Measurements from ENCODE around the gene SLC36A4. TPM values are rescaled to one million over a fixed set of nuclear protein-coding genes. Genes with fewer than 3 reads are reported as not detected.

SLC36A4 gene
- total RNA-seq, 2 donors from 2014 or later, result 10.9 to 17.8 TPM

DNA sequence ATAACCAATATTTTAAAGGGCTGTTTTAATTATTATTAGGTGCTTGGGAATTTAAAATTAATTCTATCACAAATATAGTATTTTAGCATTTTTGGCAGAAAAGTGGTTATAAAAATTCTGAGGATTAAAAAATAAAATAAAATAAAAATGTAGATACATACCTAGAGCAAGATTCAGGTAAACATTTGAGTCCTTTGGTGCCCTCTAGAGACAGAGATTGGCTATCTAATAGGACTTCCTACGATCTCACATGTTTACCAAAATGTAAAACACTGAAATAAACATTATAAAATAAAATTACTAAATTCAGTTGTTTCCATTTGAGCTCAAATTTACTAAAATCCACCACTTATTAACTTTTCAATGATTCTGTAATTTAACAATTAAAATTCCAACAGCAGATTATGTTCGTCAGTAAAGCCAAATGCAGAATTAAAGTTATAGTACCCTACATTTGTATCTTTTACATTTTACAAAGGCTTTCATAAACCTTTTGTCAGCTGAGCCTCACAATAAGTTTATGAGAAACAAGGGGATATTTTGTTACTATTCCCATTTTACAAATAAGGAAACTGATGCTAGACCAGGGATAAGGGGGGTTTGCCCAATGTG is 27.7 kb downstream of the SLC36A4 start:
- intact Hi-C loops (cut with DNase I), result no loop called here
- WGBS, 2 donors, result 37 to 40% methylated on average over 2 of the region's 2 CpGs
- Histone ChIP-seq H3K27me3 (no peaks in the 10 kb centered on the region), H3K36me3 (replicated peaks in 1 of 2; ENCODE audit: insufficient read depth in 1 of 2, low read depth in 2 of 2) (no peaks in the 10 kb centered on the region), H3K9me3 (no peaks in the 10 kb centered on the region), H3K4me1 (no peaks in the 10 kb centered on the region), H3K27ac (no peak overlapping the region), H3K4me3 (no peak overlapping the region)
- DNase-seq, result no peak
- TF ChIP-seq, protein P1, sequence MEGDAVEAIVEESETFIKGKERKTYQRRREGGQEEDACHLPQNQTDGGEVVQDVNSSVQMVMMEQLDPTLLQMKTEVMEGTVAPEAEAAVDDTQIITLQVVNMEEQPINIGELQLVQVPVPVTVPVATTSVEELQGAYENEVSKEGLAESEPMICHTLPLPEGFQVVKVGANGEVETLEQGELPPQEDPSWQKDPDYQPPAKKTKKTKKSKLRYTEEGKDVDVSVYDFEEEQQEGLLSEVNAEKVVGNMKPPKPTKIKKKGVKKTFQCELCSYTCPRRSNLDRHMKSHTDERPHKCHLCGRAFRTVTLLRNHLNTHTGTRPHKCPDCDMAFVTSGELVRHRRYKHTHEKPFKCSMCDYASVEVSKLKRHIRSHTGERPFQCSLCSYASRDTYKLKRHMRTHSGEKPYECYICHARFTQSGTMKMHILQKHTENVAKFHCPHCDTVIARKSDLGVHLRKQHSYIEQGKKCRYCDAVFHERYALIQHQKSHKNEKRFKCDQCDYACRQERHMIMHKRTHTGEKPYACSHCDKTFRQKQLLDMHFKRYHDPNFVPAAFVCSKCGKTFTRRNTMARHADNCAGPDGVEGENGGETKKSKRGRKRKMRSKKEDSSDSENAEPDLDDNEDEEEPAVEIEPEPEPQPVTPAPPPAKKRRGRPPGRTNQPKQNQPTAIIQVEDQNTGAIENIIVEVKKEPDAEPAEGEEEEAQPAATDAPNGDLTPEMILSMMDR (IDR thresholded peaks at IDR 0.05), result peak in 6 of 7 experiments; percentile 24 to 48 (median 37)
- TF ChIP-seq POLR2A (IDR thresholded peaks at IDR 0.05), result no peak
- no peak for ATAC-seq

DNA sequence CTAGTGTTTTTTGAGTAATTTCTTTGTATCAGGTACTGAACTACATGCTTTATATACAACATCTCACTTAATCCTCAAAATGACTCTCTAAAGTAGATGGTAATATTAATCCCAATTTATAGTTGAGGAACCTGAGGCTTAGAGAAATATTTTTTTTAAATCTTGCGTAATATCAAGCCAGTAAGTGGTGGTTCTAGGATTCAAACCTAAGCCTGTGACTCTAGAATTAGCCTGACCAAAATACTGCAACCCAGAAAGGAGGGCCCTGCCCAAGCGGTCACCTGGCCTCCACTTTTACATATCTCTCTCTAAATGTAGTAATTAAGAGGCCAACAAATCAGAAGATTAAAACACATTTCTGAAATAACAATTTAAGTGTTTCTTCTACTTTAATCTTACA is 28.6 kb downstream of the SLC36A4 start:
- Histone ChIP-seq H3K4me1 (no peaks in the 10 kb centered on the region), H3K36me3 (replicated peaks in 1 of 2; ENCODE audit: insufficient read depth in 1 of 2, low read depth in 2 of 2) (peaks cover 0 to 2% of the 10 kb centered on the region in 2 donors), H3K9me3 (no peaks in the 10 kb centered on the region), H3K27me3 (no peaks in the 10 kb centered on the region), H3K27ac (no peak overlapping the region), H3K4me3 (no peak overlapping the region)
- ATAC-seq (no peak), DNase-seq (no peak)
- WGBS, 2 donors, result 93 to 98% methylated on average over 2 of the region's 2 CpGs
- no peak for TF ChIP-seq POLR2A (IDR thresholded peaks at IDR 0.05)
- TF ChIP-seq, protein P1 (IDR thresholded peaks at IDR 0.05), result no peak
- intact Hi-C loops (cut with DNase I), result no loop called here

DNA sequence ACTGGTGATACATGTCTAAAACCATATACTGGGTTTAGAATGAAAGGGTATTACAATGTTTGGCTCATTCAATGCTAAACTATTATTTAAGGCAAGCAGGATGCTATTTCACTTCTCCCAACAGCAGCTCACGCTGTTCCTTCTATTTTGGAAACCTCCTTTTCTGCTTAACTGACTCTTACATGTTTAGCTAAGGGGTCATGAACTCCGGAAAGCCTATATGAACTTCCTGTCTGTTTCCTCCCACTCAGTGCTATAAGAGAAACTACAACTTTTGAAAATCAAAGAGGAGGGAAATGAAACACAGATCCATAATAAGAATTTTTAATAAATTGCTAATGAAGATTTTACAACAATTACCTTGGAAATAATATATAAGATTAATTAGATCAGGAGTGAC is 30.9 kb downstream of the SLC36A4 start:
- no peak for ATAC-seq
- WGBS, 2 donors, result 66 to 87% methylated on average over 2 of the region's 2 CpGs
- no peaks in the 10 kb centered on the region for H3K27me3 ChIP-seq
- DNase-seq, result no peak
- H3K9me3 ChIP-seq, result no peaks in the 10 kb centered on the region
- intact Hi-C loops (cut with DNase I), result no loop called here
- no peaks in the 10 kb centered on the region for H3K4me1 ChIP-seq
- H3K4me3 ChIP-seq, result no peak overlapping the region
- H3K36me3 ChIP-seq (replicated peaks in 1 of 2; ENCODE audit: insufficient read depth in 1 of 2, low read depth in 2 of 2), result peaks cover 0 to 2% of the 10 kb centered on the region in 2 donors
- H3K27ac ChIP-seq, result no peak overlapping the region
- no peak for TF ChIP-seq POLR2A (IDR thresholded peaks at IDR 0.05)
- TF ChIP-seq, protein P1 (IDR thresholded peaks at IDR 0.05), result no peak

DNA sequence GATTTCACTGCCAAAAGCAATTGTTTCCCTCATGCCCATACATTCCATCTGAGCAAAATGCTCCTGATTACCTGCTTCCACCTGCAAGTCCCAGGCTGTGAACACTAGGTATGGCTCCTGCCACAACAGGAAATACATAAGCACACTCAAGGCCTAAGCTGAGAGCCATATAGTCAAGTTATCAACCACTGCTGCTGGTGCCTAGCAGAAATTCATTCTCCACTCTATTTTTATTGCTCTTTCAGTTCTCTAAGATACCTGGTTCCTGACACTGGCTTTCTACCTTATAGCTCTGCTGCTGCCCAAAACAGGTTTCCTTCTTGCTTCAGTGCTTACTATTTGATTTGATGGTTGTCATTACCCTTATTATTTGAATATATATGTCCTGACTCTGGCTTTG is 31.6 kb downstream of the SLC36A4 start:
- Histone ChIP-seq H3K4me3 (no peak overlapping the region), H3K27me3 (no peaks in the 10 kb centered on the region), H3K27ac (no peak overlapping the region), H3K4me1 (no peaks in the 10 kb centered on the region), H3K9me3 (no peaks in the 10 kb centered on the region), H3K36me3 (replicated peaks in 1 of 2; ENCODE audit: insufficient read depth in 1 of 2, low read depth in 2 of 2) (peaks cover 0 to 2% of the 10 kb centered on the region in 2 donors)
- DNase-seq (no peak), ATAC-seq (no peak)
- no peak for TF ChIP-seq POLR2A (IDR thresholded peaks at IDR 0.05)
- TF ChIP-seq, protein P1 (IDR thresholded peaks at IDR 0.05), result no peak
- intact Hi-C loops (cut with DNase I), result no loop called here

DNA sequence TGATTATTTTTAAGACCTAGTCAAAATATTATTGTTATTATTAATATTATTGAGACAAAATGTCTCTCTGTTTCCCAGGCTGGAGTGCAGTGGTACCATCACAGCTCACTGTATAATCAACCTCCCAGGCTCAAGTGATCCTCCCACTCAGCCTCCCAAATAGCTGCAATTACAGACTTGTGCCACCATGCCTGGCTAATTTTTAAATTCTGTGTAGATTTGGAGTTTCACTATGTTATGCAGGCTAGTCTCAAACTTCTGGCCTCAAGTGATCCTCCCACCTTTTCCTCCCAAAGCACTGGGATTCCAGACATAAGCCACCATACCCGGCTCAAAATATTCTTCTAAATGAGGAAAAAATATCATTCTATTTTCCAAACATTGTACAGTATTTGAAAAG is 37.0 kb downstream of the SLC36A4 start:
- Histone ChIP-seq H3K27me3 (no peaks in the 10 kb centered on the region), H3K9me3 (no peaks in the 10 kb centered on the region), H3K4me3 (no peak overlapping the region), H3K36me3 (replicated peaks in 1 of 2; ENCODE audit: insufficient read depth in 1 of 2, low read depth in 2 of 2) (peaks cover 0 to 2% of the 10 kb centered on the region in 2 donors), H3K27ac (no peak overlapping the region), H3K4me1 (no peaks in the 10 kb centered on the region)
- WGBS, 2 donors, result 98 to 100% methylated on average over 1 of the region's 1 CpG
- TF ChIP-seq, protein P1 (IDR thresholded peaks at IDR 0.05), result no peak
- no peak for TF ChIP-seq POLR2A (IDR thresholded peaks at IDR 0.05)
- DNase-seq, result no peak
- intact Hi-C loops (cut with DNase I), result no loop called here
- no peak for ATAC-seq
